PC-9 (cell line): ENCODE results near the gene POLR1G. TPM values are rescaled to one million over a fixed set of nuclear protein-coding genes. Genes with fewer than 3 reads are reported as not detected.
A peak's percentile ranks its signal among the peaks of the same experiment; 100 is the strongest.

ENCODE experiments used
- BruUV-seq: library from RNA; stranded (reverse); fragments of 400-500 nt; replicated peaks from 2 replicates; lab custom pipeline; 2021; lab: Mats Ljungman, UMichigan
- CTCF ChIA-PET: fragments of 300-600 bp; sonication (Branson Sonifier 250); formaldehyde crosslinking; loops from one replicate; lab custom pipeline; 2022; ENCODE audit warnings: antibody characterized with exemption; lab: Charles Lee
- POLR2A ChIA-PET: fragments of 300-600 bp; sonication (Branson Sonifier 250); formaldehyde crosslinking; loops from one replicate; lab custom pipeline; 2022; ENCODE audit warnings: antibody characterized with exemption; ENCODE audit not compliant: unreplicated experiment; lab: Charles Lee
- DNase-seq, 2 experiments: peaks; one replicate each; pipeline versions ENCODE4 v3.0.0 to v3.0.0-alpha.2; 2015 to 2022; ENCODE audit warnings: mixed read lengths in 1 of 2
- H2AFZ ChIP-seq: fragments of 200-600 bp; sonication (generic); 2 replicates; pipeline ENCODE4 v1.8.1; 2017; ENCODE audit warnings: antibody characterized with exemption
- H3F3A ChIP-seq: fragments of 200-600 bp; sonication (generic); 2 replicates; pipeline ENCODE4 v1.8.1; 2017; ENCODE audit warnings: antibody characterized with exemption, mild to moderate bottlenecking, low read depth; ENCODE audit not compliant: insufficient read depth
- H3K27ac ChIP-seq: fragments of 200-600 bp; sonication (generic); 2 replicates; pipeline ENCODE4 v1.6.1; 2016; ENCODE audit warnings: mixed run types
- H3K27me3 ChIP-seq: fragments of 200-600 bp; sonication (generic); 2 replicates; pipeline ENCODE4 v1.6.1; 2016; ENCODE audit warnings: low read depth, mixed run types; ENCODE audit not compliant: insufficient read depth
- H3K36me3 ChIP-seq: fragments of 200-600 bp; sonication (generic); 2 replicates; pipeline ENCODE4 v1.6.1; 2016; ENCODE audit warnings: low read depth, mixed run types
- H3K4me1 ChIP-seq: fragments of 200-600 bp; sonication (generic); replicated peaks from 2 replicates; pipeline ENCODE4 v1.6.1; 2016; ENCODE audit warnings: mixed run types; ENCODE audit not compliant: insufficient read depth
- H3K4me2 ChIP-seq: fragments of 200-600 bp; sonication (generic); 2 replicates; pipeline ENCODE4 v1.6.1; 2017; ENCODE audit warnings: mixed run types
- H3K4me3 ChIP-seq: fragments of 200-600 bp; sonication (generic); 2 replicates; pipeline ENCODE4 v1.6.1; 2016; ENCODE audit warnings: mixed run types
- H3K79me2 ChIP-seq: fragments of 200-600 bp; sonication (generic); 2 replicates; pipeline ENCODE4 v1.6.1; 2017; ENCODE audit warnings: low read depth, mixed run types
- H3K9me2 ChIP-seq: fragments of 200-600 bp; sonication (generic); 2 replicates; pipeline ENCODE4 v1.8.1; 2017; ENCODE audit warnings: mild to moderate bottlenecking; ENCODE audit not compliant: insufficient read depth
- H3K9me3 ChIP-seq: fragments of 200-600 bp; sonication (generic); 2 replicates; pipeline ENCODE4 v1.8.1; 2016; ENCODE audit warnings: low read depth; ENCODE audit not compliant: insufficient read depth
- H4K20me1 ChIP-seq: fragments of 200-600 bp; sonication (generic); 2 replicates; pipeline ENCODE4 v1.8.1; 2017; ENCODE audit not compliant: insufficient read depth
- CTCF ChIP-seq: fragments of 200-600 bp; sonication (generic); conservative IDR thresholded peaks from 2 replicates; pipeline ENCODE4 v1.6.1; 2017; ENCODE audit warnings: mixed run types, antibody characterized with exemption, mild to moderate bottlenecking, moderate library complexity
- EZH2 ChIP-seq: fragments of 200-600 bp; sonication (generic); IDR thresholded peaks from 2 replicates; pipeline ENCODE4 v1.8.0; 2017; ENCODE audit warnings: antibody characterized with exemption, low read depth
- intact Hi-C: fragments of 100-400 bp; cut with micrococcal nuclease; formaldehyde crosslinking; loops from one replicate; pipeline ENCODE4 v1.10.0; 2022; ENCODE audit not compliant: unreplicated experiment
- total RNA-seq: library from RNA; stranded (reverse); gene quantifications from 2 replicates; pipeline ENCODE4 v1.2.3, GENCODE V29; 2021

Gene POLR1G
- total RNA-seq, 1 experiment from 2014 or later = 11.5 TPM

GRCh38 chr19:45413497-45413896 lies 7.1 kb downstream of the POLR1G start:
- ChIA-PET CTCF (no interaction called here), POLR2A (interaction anchor here (0.6 to 0.7 kb wide), 2 partner anchors 34 to 922 kb away, joined by 4 to 7 read pairs; no protein-coding TSS in a partner anchor)
- no peak overlapping the region for H3K4me2 ChIP-seq
- no TSS peak for BruUV-seq
- H3K9me2 ChIP-seq = no peaks in the 10 kb centered on the region
- peaks cover 32% of the 10 kb centered on the region; the same call in 1 of the 2 replicates for H3K36me3 ChIP-seq
- H3K4me3 ChIP-seq = no peak overlapping the region
- no peaks in the 10 kb centered on the region for H3K27me3 ChIP-seq
- H3F3A ChIP-seq = peaks cover 70% of the 10 kb centered on the region; the same call in 1 of the 2 replicates
- H4K20me1 ChIP-seq = no peaks in the 10 kb centered on the region
- no peaks in the 10 kb centered on the region for H3K4me1 ChIP-seq
- TF ChIP-seq EZH2 (no peak), CTCF (no peak)
- no peak overlapping the region for H2AFZ ChIP-seq
- H3K79me2 ChIP-seq = no peaks in the 10 kb centered on the region; the same call in 1 of the 2 replicates
- intact Hi-C loops = no loop called here
- no peak for DNase-seq
- no peaks in the 10 kb centered on the region for H3K9me3 ChIP-seq
- no peak overlapping the region for H3K27ac ChIP-seq

- no peak overlapping the region for H3K4me3 ChIP-seq
- no peak overlapping the region for H3K27ac ChIP-seq
- peaks cover 29% of the 10 kb centered on the region; the same call in 1 of the 2 replicates for H3K36me3 ChIP-seq
- no peak for DNase-seq
- H3K4me2 ChIP-seq = no peak overlapping the region
- peaks cover 67% of the 10 kb centered on the region; the same call in 1 of the 2 replicates for H3F3A ChIP-seq
- no peaks in the 10 kb centered on the region for H3K79me2 ChIP-seq
- H3K4me1 ChIP-seq = no peaks in the 10 kb centered on the region
- CTCF ChIA-PET = no interaction called here
- intact Hi-C loops = no loop called here
- BruUV-seq = no TSS peak
- no peak overlapping the region for H2AFZ ChIP-seq
- POLR2A ChIA-PET = interaction anchor here (0.6 kb wide), 1 partner anchor 428 kb away, joined by 4 read pairs; no protein-coding TSS in a partner anchor
- no peaks in the 10 kb centered on the region for H4K20me1 ChIP-seq
- H3K27me3 ChIP-seq = no peaks in the 10 kb centered on the region
- TF ChIP-seq CTCF (no peak), EZH2 (no peak)
- no peaks in the 10 kb centered on the region for H3K9me3 ChIP-seq
- H3K9me2 ChIP-seq = no peaks in the 10 kb centered on the region
Measured at GRCh38 chr19:45414468-45414867, 8.0 kb downstream of the POLR1G start.

- Histone ChIP-seq H3K27me3 (no peaks in the 10 kb centered on the region), H3K9me2 (no peaks in the 10 kb centered on the region), H3K4me2 (no peak overlapping the region), H2AFZ (no peak overlapping the region), H3K4me3 (no peak overlapping the region), H4K20me1 (no peaks in the 10 kb centered on the region), H3K36me3 (peaks cover 35% of the 10 kb centered on the region; the same call in 1 of the 2 replicates), H3K79me2 (peaks cover 12% of the 10 kb centered on the region), H3K4me1 (peaks cover 4% of the 10 kb centered on the region; the same call in 1 of the 2 replicates), H3K27ac (0 out of 2 replicates have a peak overlapping the region, but pooled peaks have one; percentile 39), H3F3A (peaks cover 42% of the 10 kb centered on the region; the same call in 1 of the 2 replicates), H3K9me3 (no peaks in the 10 kb centered on the region)
- intact Hi-C loops = no loop called here
- no TSS peak for BruUV-seq
- CTCF ChIA-PET = no interaction called here
- POLR2A ChIA-PET = no interaction called here
- TF ChIP-seq CTCF (no peak), EZH2 (no peak)
- no peak for DNase-seq
Measured at GRCh38 chr19:45417151-45417550, 10.7 kb downstream of the POLR1G start.
